HL-60 (cell line): Measurements from ENCODE around the gene ITGAL.

ENCODE experiments used
- DNase-seq, 2 experiments: peaks; one replicate each; pipeline ENCODE4 v3.0.0-alpha.2; 2010 to 2020; ENCODE audit warnings: low read depth in 1 of 2, low spot score in 1 of 2
- H3K27ac ChIP-seq: fragments of 250-450 bp; sonication (Bioruptor Pico); replicated peaks from 2 replicates; pipeline ENCODE4 v1.5.1; 2020; ENCODE audit warnings: mild to moderate bottlenecking, moderate library complexity
- H3K27me3 ChIP-seq: fragments of 250-450 bp; sonication (Bioruptor Pico); 2 replicates; pipeline ENCODE4 v1.5.1; 2021; ENCODE audit warnings: mild to moderate bottlenecking, moderate library complexity; ENCODE audit not compliant: insufficient read depth, poor library complexity, severe bottlenecking
- H3K4me3 ChIP-seq: replicated peaks from 2 replicates; pipeline ENCODE4 v1.5.1; 2011; ENCODE audit warnings: mild to moderate bottlenecking, control low read depth, low read length; ENCODE audit not compliant: insufficient read depth
- GABPA ChIP-seq: IDR thresholded peaks from 2 replicates; pipeline ENCODE4 v1.6.1; 2012; ENCODE audit warnings: low read depth
- POLR2AphosphoS5 ChIP-seq: IDR thresholded peaks from 2 replicates; pipeline ENCODE4 v1.6.1; 2012; ENCODE audit warnings: low read depth
- SPI1 ChIP-seq: IDR thresholded peaks from 2 replicates; pipeline ENCODE4 v1.6.1; 2012; ENCODE audit warnings: low read depth, mild to moderate bottlenecking, borderline replicate concordance
- TF ChIP-seq, protein P1 (sequence below): IDR thresholded peaks from 2 replicates; pipeline ENCODE4 v1.6.1; 2012; ENCODE audit warnings: low read depth; ENCODE audit not compliant: insufficient replicate concordance
- TF ChIP-seq, protein P2 (sequence below): IDR thresholded peaks from one replicate; pipeline ENCODE4 v1.5.1; 2011; ENCODE audit warnings: low read length, control low read depth, inconsistent platforms; ENCODE audit not compliant: insufficient read depth

ITGAL gene

DNA sequence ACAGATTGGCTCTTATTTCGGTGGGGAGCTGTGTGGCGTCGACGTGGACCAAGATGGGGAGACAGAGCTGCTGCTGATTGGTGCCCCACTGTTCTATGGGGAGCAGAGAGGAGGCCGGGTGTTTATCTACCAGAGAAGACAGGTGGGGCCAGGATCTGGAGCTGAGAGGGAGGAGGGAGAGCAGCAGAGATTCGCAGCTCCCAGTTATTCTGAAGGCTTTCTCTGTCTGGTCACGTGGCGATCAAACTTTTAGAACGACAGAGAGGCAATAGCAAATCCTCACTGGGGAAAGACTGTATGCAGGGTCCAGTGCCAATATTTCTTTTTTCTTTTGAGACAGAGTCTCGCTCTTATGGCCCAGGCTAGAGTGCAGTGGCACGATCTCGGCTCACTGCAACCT lies 22.2 kb downstream of the ITGAL start:
- no peaks in the 10 kb centered on the region for H3K27me3 ChIP-seq
- TF ChIP-seq GABPA (no peak), POLR2AphosphoS5 (no peak), SPI1 (no peak)
- TF ChIP-seq, protein P1, sequence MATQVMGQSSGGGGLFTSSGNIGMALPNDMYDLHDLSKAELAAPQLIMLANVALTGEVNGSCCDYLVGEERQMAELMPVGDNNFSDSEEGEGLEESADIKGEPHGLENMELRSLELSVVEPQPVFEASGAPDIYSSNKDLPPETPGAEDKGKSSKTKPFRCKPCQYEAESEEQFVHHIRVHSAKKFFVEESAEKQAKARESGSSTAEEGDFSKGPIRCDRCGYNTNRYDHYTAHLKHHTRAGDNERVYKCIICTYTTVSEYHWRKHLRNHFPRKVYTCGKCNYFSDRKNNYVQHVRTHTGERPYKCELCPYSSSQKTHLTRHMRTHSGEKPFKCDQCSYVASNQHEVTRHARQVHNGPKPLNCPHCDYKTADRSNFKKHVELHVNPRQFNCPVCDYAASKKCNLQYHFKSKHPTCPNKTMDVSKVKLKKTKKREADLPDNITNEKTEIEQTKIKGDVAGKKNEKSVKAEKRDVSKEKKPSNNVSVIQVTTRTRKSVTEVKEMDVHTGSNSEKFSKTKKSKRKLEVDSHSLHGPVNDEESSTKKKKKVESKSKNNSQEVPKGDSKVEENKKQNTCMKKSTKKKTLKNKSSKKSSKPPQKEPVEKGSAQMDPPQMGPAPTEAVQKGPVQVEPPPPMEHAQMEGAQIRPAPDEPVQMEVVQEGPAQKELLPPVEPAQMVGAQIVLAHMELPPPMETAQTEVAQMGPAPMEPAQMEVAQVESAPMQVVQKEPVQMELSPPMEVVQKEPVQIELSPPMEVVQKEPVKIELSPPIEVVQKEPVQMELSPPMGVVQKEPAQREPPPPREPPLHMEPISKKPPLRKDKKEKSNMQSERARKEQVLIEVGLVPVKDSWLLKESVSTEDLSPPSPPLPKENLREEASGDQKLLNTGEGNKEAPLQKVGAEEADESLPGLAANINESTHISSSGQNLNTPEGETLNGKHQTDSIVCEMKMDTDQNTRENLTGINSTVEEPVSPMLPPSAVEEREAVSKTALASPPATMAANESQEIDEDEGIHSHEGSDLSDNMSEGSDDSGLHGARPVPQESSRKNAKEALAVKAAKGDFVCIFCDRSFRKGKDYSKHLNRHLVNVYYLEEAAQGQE = no peak
- TF ChIP-seq, protein P2, sequence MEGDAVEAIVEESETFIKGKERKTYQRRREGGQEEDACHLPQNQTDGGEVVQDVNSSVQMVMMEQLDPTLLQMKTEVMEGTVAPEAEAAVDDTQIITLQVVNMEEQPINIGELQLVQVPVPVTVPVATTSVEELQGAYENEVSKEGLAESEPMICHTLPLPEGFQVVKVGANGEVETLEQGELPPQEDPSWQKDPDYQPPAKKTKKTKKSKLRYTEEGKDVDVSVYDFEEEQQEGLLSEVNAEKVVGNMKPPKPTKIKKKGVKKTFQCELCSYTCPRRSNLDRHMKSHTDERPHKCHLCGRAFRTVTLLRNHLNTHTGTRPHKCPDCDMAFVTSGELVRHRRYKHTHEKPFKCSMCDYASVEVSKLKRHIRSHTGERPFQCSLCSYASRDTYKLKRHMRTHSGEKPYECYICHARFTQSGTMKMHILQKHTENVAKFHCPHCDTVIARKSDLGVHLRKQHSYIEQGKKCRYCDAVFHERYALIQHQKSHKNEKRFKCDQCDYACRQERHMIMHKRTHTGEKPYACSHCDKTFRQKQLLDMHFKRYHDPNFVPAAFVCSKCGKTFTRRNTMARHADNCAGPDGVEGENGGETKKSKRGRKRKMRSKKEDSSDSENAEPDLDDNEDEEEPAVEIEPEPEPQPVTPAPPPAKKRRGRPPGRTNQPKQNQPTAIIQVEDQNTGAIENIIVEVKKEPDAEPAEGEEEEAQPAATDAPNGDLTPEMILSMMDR = no peak
- H3K4me3 ChIP-seq = no peak overlapping the region
- H3K27ac ChIP-seq = no peak overlapping the region
- no peak for DNase-seq

DNA sequence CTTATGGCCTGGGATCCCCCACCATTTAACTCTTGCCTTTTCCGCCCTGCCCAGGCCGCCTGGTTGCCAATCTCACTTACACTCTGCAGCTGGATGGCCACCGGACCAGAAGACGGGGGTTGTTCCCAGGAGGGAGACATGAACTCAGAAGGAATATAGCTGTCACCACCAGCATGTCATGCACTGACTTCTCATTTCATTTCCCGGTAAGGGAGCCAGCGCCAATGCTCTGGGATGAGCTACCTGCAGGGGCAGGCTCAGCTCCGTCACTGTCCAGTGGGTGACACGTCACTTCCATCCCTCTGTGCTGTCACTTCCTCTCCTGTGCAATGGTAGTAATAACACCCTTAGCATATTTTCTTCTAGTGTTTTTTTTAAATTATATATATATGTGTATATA lies 26.7 kb downstream of the ITGAL start:
- Histone ChIP-seq H3K4me3 (no peak overlapping the region), H3K27ac (no peak overlapping the region), H3K27me3 (no peaks in the 10 kb centered on the region)
- DNase-seq = no peak
- TF ChIP-seq POLR2AphosphoS5 (no peak), GABPA (no peak), SPI1 (no peak)
- TF ChIP-seq, protein P2 = no peak
- TF ChIP-seq, protein P1 = no peak

DNA sequence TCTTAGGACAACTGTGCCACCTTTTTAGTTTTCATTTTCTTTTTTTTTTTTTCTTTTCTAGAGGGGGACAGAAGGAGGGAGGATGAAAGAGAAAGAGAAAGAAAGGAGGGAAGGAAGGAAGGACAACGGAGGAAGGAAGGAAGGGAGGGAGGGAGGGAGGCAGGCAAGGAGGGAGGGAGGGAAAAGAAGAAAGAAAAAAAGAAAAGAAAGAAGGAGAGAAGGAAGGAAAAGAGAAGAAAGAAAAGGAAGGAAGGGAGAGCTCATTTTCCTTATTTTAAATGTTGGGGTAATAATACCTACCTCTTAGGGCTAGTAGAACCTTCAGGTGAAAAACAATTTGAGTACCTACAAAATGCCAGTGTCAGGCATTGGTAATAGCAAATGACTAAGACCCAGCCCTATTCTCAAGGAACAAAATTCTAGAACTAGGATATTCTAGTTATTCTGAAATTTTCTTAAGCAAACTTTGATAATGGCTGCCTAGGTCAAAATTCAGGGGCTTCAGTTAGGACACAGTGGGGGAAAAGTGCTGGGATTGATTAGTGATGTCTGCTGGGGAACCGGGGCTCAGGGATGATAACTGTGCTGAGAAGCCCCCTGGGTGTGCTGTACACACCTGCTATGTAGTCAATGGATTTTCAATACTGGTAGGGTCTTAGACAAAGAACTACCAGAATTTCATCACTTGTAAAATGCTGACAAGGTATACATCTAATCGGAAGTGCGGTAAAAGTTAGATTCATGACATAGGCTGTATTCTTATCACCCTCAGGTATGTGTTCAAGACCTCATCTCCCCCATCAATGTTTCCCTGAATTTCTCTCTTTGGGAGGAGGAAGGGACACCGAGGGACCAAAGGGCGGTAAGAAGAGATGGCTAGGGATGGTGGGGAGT lies 31.1 kb downstream of the ITGAL start:
- Histone ChIP-seq H3K4me3 (no peak overlapping the region), H3K27me3 (no peaks in the 10 kb centered on the region), H3K27ac (no peak overlapping the region)
- DNase-seq = no peak
- TF ChIP-seq, protein P1 = no peak
- TF ChIP-seq POLR2AphosphoS5 = no peak
- TF ChIP-seq, protein P2 = no peak
